ENCODE results near the gene CNR1. TPM values are rescaled to one million over a fixed set of nuclear protein-coding genes. Genes with fewer than 3 reads are reported as not detected.

The CNR1 gene
- total and polyA plus RNA-seq, 2 donors (not counting 3 experiments of a cell fraction or from before 2014, with no cell fraction given) = 0.06 TPM; not detected in 1

GRCh38 chr6:88163616-88164015, 2.5 kb downstream of the CNR1 start:
- Histone ChIP-seq H3K9me1 (replicated peaks; ENCODE audit: control insufficient read depth, extremely low read depth, insufficient read depth, low read length) (no peaks in the 10 kb centered on the region), H3K9ac (replicated peaks; ENCODE audit: extremely low read depth, insufficient read depth, low read length) (no peak overlapping the region), H3K27ac (ENCODE audit: insufficient read depth, low read depth, low read length) (no peak overlapping the region), H3K36me3 (ENCODE audit: control insufficient read depth in 2 of 2, extremely low read depth in 1 of 2, insufficient read depth in 2 of 2, low read length in 2 of 2) (no peaks in the 10 kb centered on the region), H3K27me3 (ENCODE audit: control insufficient read depth in 2 of 2, insufficient read depth in 2 of 2, low read length in 2 of 2) (peaks cover 37 to 55% of the 10 kb centered on the region in 2 experiments), H3K4me3 (replicated peaks in 1 of 3; ENCODE audit: insufficient read depth in 1 of 3, low read depth in 1 of 3, low read length in 3 of 3) (no peak overlapping the region), H3K79me2 (ENCODE audit: control insufficient read depth, insufficient read depth, low read length) (no peaks in the 10 kb centered on the region), H4K20me1 (replicated peaks; ENCODE audit: control insufficient read depth, extremely low read depth, insufficient read depth, low read length) (no peaks in the 10 kb centered on the region), H3K4me1 (ENCODE audit: control insufficient read depth, extremely low read depth, insufficient read depth, low read length) (peaks cover 12% of the 10 kb centered on the region), H3K4me2 (ENCODE audit: insufficient read depth, low read length) (no peak overlapping the region), H3K9me3 (replicated peaks; ENCODE audit: control insufficient read depth, insufficient read depth, low read length) (no peaks in the 10 kb centered on the region), H2AFZ (ENCODE audit: low read depth, low read length) (no peak overlapping the region)
- intact Hi-C loops (cut with micrococcal nuclease) = loop anchor here (10.0 kb wide), 2 partner anchors 331 to 711 kb away; no protein-coding TSS in a partner anchor
- no TSS peak for BruUV-seq (replicated peaks)
- CTCF ChIA-PET = no interaction called here
- DNase-seq (ENCODE audit: low read depth, low spot score) (no peak), FAIRE-seq (no peak)
- TF ChIP-seq EZH2 (IDR thresholded peaks at IDR 0.05; ENCODE audit: borderline replicate concordance, low read depth, low read length, severe bottlenecking) (no peak), POLR2AphosphoS5 (IDR thresholded peaks at IDR 0.05; ENCODE audit: insufficient read depth, low read depth, low read length) (no peak), MYC (IDR thresholded peaks at IDR 0.05; ENCODE audit: low read depth, low read length) (no peak), MAX (IDR thresholded peaks at IDR 0.05; ENCODE audit: insufficient read depth, insufficient read length) (no peak), FOS (IDR thresholded peaks at IDR 0.05; ENCODE audit: borderline replicate concordance, insufficient read depth, low read length) (no peak), GATA2 (IDR thresholded peaks at IDR 0.05; ENCODE audit: insufficient read depth, insufficient read length, low read depth, low read length) (no peak), CTCF (IDR thresholded peaks at IDR 0.05; ENCODE audit: extremely low read depth in 1 of 2, insufficient read depth in 1 of 2, low read depth in 1 of 2, low read length in 2 of 2) (no peak), POLR2A (IDR thresholded peaks at IDR 0.05; ENCODE audit: low read depth, low read length) (no peak), JUN (IDR thresholded peaks at IDR 0.05; ENCODE audit: borderline replicate concordance, insufficient read depth, insufficient read length, low read depth) (no peak)
- POLR2A ChIA-PET = no interaction called here
- dilution Hi-C loops (cut with MboI; ENCODE audit: extremely low pct_ligation_motif_present, low sequenced_read_pairs) = no loop called here
